NCI-H2171 treated with DMSO at 0.1 percent for 48 hours (cell line): Measurements from ENCODE around the gene ALKBH3.
A peak's percentile ranks its signal among the peaks of the same experiment; 100 is the strongest.

Experiments
- DNase-seq: peaks from one replicate; lab custom pipeline; 2025; lab: John Stamatoyannopoulos, UW

ALKBH3 gene

GRCh38 chr11:43895601-43896000, 15.0 kb downstream of the ALKBH3 start:
- no peak for DNase-seq

DNA sequence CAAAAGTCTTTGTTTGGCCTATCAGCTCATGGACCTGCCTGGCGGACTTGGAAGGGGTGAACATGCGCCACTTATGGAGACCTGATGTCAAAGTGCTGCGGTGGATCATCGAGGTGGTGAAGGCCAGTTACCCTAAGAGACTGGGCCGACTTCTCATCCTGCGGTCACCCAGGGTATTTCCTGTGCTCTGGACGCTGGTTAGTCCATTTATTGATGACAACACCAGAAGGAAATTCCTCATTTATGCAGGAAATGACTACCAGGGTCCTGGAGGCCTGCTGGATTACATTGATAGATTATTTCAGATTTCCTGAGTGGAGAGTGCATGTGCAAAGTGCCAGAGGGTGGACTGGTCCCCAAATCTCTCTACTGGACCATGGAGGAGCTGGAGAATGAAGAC, 17.9 kb downstream of the ALKBH3 start:
- no peak for DNase-seq

DNA sequence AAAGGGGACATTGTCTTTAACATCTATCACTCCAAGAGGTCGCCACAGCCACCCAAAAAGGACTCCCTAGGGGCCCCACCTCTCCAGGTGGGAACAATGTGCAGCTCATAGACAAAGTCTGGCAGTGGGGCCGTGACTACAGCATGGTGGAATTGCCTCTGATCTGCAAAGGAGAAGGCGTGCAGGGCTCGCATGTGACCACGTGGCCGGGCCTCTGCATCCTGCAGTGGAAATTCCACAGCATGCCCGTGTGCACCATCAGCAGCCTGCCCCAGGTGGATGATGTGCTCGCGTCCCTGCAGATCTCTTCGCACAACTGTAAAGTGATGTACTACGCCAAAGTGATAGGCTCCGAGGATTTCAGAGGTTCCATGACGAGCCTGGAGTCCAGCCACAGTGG, 18.5 kb downstream of the ALKBH3 start:
- DNase-seq: no peak

DNA sequence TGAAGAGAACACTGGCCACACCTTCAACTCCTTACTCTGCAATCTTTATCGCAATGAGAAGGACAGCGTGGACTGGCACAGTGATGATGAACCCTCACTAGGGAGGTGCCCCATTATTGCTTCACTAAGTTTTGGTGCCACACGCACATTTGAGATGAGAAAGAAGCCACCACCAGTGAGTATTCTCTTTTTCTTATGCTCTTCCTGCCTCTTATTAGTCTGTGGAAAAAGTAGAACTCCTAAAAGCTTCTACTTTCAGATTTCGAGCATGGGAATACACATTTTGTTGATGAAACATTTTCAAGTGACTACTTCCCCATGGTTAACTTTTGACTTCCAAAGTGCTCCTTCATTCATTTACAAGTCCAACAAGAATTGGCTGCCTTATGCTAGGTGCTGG, 20.9 kb downstream of the ALKBH3 start:
- no peak for DNase-seq

DNA sequence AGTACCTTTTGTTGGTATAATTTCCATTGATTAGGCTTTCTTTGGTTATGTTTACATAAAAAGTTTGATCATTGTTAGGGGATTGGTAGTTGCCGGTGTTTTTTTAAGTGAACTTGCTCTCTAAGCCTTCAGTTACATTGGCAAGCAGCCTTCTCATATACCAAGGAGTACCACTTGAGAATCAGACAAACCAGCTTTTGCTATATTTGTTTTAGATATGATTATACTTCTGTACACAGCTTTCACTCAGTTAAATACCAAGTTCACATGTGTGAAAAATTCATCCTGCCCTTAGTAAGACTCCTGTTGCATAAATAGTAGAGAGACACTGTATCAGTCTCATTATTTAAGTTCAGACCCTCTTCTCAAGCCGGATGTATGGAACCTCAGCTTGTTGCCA, 22.4 kb downstream of the ALKBH3 start:
- no peak for DNase-seq

DNA sequence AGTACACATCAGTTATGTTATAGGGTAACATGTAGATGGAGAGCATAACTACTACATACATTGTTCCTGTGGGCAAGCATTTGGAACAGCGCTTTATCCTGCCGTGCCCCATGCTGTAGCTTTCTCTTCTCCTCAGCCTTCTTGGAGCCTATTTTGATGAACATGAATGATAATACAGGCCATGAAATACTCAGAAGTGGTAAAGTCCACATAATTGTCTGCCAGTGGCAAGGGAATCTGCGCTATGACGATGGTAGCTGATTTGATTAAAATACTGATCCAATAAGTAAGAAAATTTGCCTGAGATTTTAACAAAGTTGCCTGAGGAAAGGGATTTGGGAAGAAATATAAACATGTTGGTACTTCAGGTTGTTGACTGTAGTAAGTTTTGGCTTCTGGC, 23.3 kb downstream of the ALKBH3 start:
- DNase-seq: no peak

GRCh38 chr11:43904742-43905535, 24.3 kb downstream of the ALKBH3 start:
- DNase-seq: no peak

DNA sequence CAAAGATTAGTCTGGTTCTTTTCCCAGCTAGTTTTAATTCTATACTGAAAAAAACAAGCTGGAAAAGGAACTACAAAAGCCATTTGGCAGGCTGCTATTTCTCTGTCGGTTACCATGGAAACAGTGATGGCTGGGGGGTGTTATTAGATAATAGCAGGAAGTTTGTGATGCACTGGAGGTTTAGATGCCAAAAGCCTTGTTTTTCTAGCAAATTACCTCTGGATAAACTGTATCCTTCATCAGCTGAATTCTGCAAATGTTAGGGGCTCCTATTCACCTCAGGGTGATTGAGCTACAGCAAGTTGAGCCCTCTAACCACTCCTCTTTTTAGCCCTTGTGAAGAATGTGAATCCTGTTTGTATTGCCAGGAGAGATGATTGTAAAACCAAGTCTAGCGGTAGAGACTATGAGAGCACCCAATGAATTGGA, 25.2 kb downstream of the ALKBH3 start:
- DNase-seq: no peak

DNA sequence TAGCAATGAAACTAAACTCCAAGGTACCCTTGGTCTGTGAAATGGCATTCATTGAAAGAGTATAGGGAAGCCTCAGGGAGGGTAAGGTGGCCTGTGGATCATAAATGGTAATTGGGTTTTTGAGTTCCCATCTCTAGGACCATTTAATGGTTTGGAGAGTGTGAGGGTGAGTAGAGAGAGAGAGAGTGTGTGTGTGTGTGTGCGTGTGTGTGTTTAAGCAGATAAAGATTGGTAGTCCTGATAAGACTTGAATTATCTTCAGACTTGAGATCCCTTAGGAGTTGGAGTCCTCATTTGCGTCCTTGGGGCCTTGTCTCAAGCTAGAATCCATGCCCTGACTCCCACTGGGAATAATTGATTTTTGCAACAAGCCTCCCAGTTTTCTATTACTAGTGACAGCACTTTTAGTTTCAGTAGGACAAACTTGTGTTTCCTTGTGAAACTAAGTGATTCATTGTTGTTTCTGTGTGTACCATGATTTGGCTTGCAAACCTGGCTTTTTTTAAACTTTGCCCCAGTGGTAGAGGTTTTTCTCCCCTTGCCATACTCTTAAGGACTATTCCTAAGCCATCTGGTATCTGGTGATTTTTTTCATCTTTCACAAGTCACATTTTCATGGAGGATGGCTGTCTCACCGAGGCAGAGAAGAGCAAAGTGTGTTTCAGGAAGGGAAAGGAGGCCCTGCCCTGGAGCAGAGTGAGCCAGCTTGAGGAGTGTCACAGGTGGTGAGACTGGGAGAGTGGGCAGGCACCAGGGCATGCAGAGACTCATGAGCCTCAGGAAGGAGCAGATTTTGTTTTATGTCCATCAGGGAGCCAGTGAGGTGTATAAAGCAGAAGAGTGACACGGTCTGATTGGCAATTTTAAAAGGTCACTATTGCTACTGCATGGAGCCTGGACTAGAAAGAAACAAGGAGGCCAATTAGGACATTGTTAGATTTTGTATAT, 26.7 kb downstream of the ALKBH3 start:
- DNase-seq: peak; percentile 76

DNA sequence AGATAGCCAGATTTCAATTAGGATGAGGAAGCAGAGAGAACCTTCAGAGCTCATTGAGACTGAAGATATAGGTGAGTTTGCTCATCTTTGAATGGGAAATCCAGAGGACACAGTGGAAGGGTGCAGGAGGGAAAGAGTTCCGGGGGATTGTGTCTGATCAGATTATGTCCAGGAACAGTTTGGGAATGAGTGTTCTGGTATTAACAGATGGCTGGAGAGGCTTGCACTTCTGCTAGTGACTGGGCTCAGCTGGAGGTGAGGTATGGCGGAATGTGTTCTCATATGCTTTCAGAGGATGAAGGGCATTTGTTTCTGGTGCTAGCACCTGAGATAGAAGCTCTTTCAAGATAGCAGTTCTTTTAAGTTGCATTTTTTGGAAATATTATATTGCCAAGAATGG, 27.6 kb downstream of the ALKBH3 start:
- DNase-seq: peak; percentile 55

- no peak for DNase-seq
Measured at GRCh38 chr11:43908683-43909082, 28.1 kb downstream of the ALKBH3 start.

- DNase-seq: no peak
Measured at GRCh38 chr11:43913829-43914380, 33.3 kb downstream of the ALKBH3 start.

DNA sequence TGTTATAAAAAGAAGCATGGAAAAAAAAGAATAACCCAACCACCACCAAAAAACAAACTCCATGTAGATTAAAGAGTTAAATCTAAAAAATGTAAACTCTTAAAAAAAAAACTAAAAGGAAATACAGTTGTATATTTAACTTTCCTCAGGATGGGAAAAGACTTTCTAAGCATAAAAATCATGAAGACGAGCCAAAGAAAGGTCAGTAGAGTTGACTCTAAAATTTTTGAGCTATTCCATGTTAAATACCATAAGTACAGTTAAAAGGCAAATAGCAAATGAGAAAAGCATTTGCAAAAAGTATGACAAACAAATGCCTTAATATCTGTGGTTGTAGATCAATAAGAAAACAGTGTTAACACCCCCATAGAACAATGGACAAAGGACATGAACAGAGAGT, 33.8 kb downstream of the ALKBH3 start:
- no peak for DNase-seq

- DNase-seq: no peak
Measured at GRCh38 chr11:43916621-43917020, 36.0 kb downstream of the ALKBH3 start.

GRCh38 chr11:43917851-43918250, 37.2 kb downstream of the ALKBH3 start:
- no peak for DNase-seq

DNA sequence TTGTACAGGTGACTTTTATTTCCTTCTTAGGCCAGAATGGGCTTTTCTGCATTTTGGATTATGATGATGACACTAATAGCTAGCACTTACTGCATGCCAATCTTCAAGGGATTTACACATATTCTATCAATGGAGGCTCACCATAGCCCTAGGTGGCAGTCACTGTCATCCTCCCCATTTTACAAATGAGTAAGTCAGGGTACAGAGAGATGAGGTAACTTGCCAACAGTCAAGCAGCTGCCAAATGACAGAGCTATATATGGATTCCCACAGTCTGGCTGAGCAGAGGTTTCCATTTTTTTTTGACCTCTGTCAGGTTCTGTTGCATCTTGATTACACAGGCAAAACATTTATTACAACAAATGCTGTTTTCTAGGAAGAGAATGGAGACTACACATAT, 38.0 kb downstream of the ALKBH3 start:
- no peak for DNase-seq

- peak; percentile 92 for DNase-seq
Measured at GRCh38 chr11:43919852-43920597, 39.4 kb downstream of the ALKBH3 start.

- peak; percentile 97 for DNase-seq
Measured at GRCh38 chr11:43920598-43921419, 40.2 kb downstream of the ALKBH3 start.

GRCh38 chr11:43921561-43922294, 41.1 kb downstream of the ALKBH3 start:
- DNase-seq: peak; percentile 96

- DNase-seq: no peak
Measured at GRCh38 chr11:43922295-43922648, 41.6 kb downstream of the ALKBH3 start.
